NAMALWA (cell line): ENCODE measurements around the gene DENND1B.

Experiments used
- DNase-seq: peaks from one replicate; pipeline ENCODE4 v3.0.0-alpha.2; 2015; ENCODE audit warnings: low spot score

The DENND1B gene

GRCh38 chr1:197775282-197776262 is at the start of gene DENND1B:
DENND1B (minus strand) TSS chr1:197775480; CDS start chr1:197775155, 325 bp downstream.
- peak; percentile 83 for DNase-seq

- no peak for DNase-seq
Measured at GRCh38 chr1:197814306-197814705, 39.0 kb upstream of the DENND1B start.

GRCh38 chr1:197813741-197814140 is 38.5 kb upstream of the DENND1B start:
- no peak for DNase-seq

- DNase-seq, result no peak
Measured at GRCh38 chr1:197811769-197812168, 36.5 kb upstream of the DENND1B start.

GRCh38 chr1:197810812-197811211 is 35.5 kb upstream of the DENND1B start:
- DNase-seq, result no peak

- DNase-seq, result no peak
Measured at GRCh38 chr1:197808880-197809279, 33.6 kb upstream of the DENND1B start.

GRCh38 chr1:197807739-197808453 is 32.6 kb upstream of the DENND1B start:
- no peak for DNase-seq

GRCh38 chr1:197807216-197807615 is 31.9 kb upstream of the DENND1B start:
- DNase-seq, result no peak

- no peak for DNase-seq
Measured at GRCh38 chr1:197806718-197807117, 31.4 kb upstream of the DENND1B start.

- no peak for DNase-seq
Measured at GRCh38 chr1:197801684-197802083, 26.4 kb upstream of the DENND1B start.

- no peak for DNase-seq
Measured at GRCh38 chr1:197801111-197801482, 25.8 kb upstream of the DENND1B start.

- no peak for DNase-seq
Measured at GRCh38 chr1:197800379-197801110, 25.3 kb upstream of the DENND1B start.

- no peak for DNase-seq
Measured at GRCh38 chr1:197799271-197799670, 24.0 kb upstream of the DENND1B start.

GRCh38 chr1:197798492-197798891 is 23.2 kb upstream of the DENND1B start:
- DNase-seq, result no peak

GRCh38 chr1:197797010-197797409 is 21.7 kb upstream of the DENND1B start:
- no peak for DNase-seq

GRCh38 chr1:197788741-197789739 is 13.8 kb upstream of the DENND1B start:
- no peak for DNase-seq

GRCh38 chr1:197787623-197788536 is 12.6 kb upstream of the DENND1B start:
- no peak for DNase-seq

- no peak for DNase-seq
Measured at GRCh38 chr1:197787056-197787455, 11.8 kb upstream of the DENND1B start.

- no peak for DNase-seq
Measured at GRCh38 chr1:197786280-197786679, 11.0 kb upstream of the DENND1B start.

- no peak for DNase-seq
Measured at GRCh38 chr1:197783510-197783948, 8.2 kb upstream of the DENND1B start.
